Measurements from ENCODE around the gene SLC39A9.

GRCh38 chr14:69378274-69378673, 20.2 kb upstream of the SLC39A9 start:
- no peak for TF ChIP-seq CTCF (conservative IDR thresholded peaks at IDR 0.05; ENCODE audit: low read depth, low read length)
- TF ChIP-seq ELK1 (IDR thresholded peaks at IDR 0.05; ENCODE audit: borderline replicate concordance, low read depth, low read length): no peak
- no peak for TF ChIP-seq POLR2A (IDR thresholded peaks at IDR 0.05; ENCODE audit: low read depth, low read length)
- TF ChIP-seq RFX5 (IDR thresholded peaks at IDR 0.05; ENCODE audit: low read depth, low read length): no peak
- no peak for TF ChIP-seq MXI1 (IDR thresholded peaks at IDR 0.05; ENCODE audit: borderline replicate concordance, low read depth, low read length)
- TF ChIP-seq FOS (IDR thresholded peaks at IDR 0.05; ENCODE audit: low read depth, low read length): no peak
- no peak for TF ChIP-seq CHD1 (IDR thresholded peaks at IDR 0.05; ENCODE audit: low read depth, low read length)
- TF ChIP-seq RAD21 (IDR thresholded peaks at IDR 0.05; ENCODE audit: low read length): no peak
- TF ChIP-seq MAFK (IDR thresholded peaks at IDR 0.05; ENCODE audit: low read depth, low read length): no peak
- TF ChIP-seq NFE2L2 (IDR thresholded peaks at IDR 0.05; ENCODE audit: low read depth, low read length): no peak
